OCI-LY1 (cell line): ENCODE results near the gene COMP.
"Not testable (repeated sequence)": the region's sequence is repeated elsewhere in the genome, so short reads cannot be mapped to it uniquely, and the experiment has no call there.

Experiments used
- H2AFZ ChIP-seq: fragments of 200-600 bp; sonication (generic), shearing (Covaris generic); 2 replicates; pipeline ENCODE4 v1.6.0; 2014; ENCODE audit warnings: antibody characterized with exemption, mild to moderate bottlenecking, low read length
- H3F3A ChIP-seq: fragments of 200-600 bp; sonication (generic), shearing (Covaris generic); 2 replicates; pipeline ENCODE4 v1.6.0; 2014; ENCODE audit warnings: mild to moderate bottlenecking, antibody characterized with exemption, low read length, moderate library complexity; ENCODE audit not compliant: insufficient read depth
- H3K27ac ChIP-seq: fragments of 200-600 bp; sonication (generic); 2 replicates; pipeline ENCODE4 v1.5.1; 2014; ENCODE audit warnings: low read length, mixed run types, mild to moderate bottlenecking, low read depth; ENCODE audit not compliant: poor library complexity, severe bottlenecking
- H3K27me3 ChIP-seq: fragments of 200-600 bp; sonication (generic); 2 replicates; pipeline ENCODE4 v1.6.0; 2014; ENCODE audit warnings: antibody characterized with exemption, mild to moderate bottlenecking, low read length, moderate library complexity; ENCODE audit not compliant: insufficient read depth
- H3K36me3 ChIP-seq: fragments of 200-600 bp; sonication (generic); 2 replicates; pipeline ENCODE4 v1.6.1; 2014; ENCODE audit warnings: mild to moderate bottlenecking, antibody characterized with exemption, low read length, moderate library complexity, mixed read lengths; ENCODE audit not compliant: insufficient read depth
- H3K4me1 ChIP-seq: fragments of 200-600 bp; sonication (generic); 2 replicates; pipeline ENCODE4 v1.5.1; 2014; ENCODE audit warnings: mild to moderate bottlenecking, low read length, moderate library complexity; ENCODE audit not compliant: insufficient read depth, severe bottlenecking
- H3K4me2 ChIP-seq: fragments of 200-600 bp; sonication (generic), shearing (Covaris generic); 2 replicates; pipeline ENCODE4 v1.6.1; 2014; ENCODE audit warnings: low read length
- H3K4me3 ChIP-seq: fragments of 200-600 bp; sonication (generic); 2 replicates; pipeline ENCODE4 v1.5.1; 2014; ENCODE audit warnings: low read length, low read depth, mild to moderate bottlenecking, mixed read lengths; ENCODE audit not compliant: poor library complexity, severe bottlenecking
- H3K79me2 ChIP-seq: fragments of 200-600 bp; shearing (Covaris generic); 2 replicates; pipeline ENCODE4 v1.6.1; 2016; ENCODE audit warnings: mixed run types, low read length, mixed read lengths; ENCODE audit not compliant: insufficient read depth
- H3K9ac ChIP-seq: fragments of 200-600 bp; sonication (generic), shearing (Covaris generic); 2 replicates; pipeline ENCODE4 v1.6.1; 2014; ENCODE audit warnings: mild to moderate bottlenecking, low read length, mixed read lengths
- H3K9me2 ChIP-seq: fragments of 200-600 bp; sonication (generic), shearing (Covaris generic); 2 replicates; pipeline ENCODE4 v1.6.1; 2014; ENCODE audit warnings: low read depth, mild to moderate bottlenecking, low read length, mixed read lengths
- H3K9me3 ChIP-seq: fragments of 200-600 bp; shearing (Covaris generic); 2 replicates; pipeline ENCODE4 v1.6.1; 2014; ENCODE audit warnings: low read length, mixed read lengths
- H4K20me1 ChIP-seq: fragments of 200-600 bp; sonication (generic), shearing (Covaris generic); 2 replicates; pipeline ENCODE4 v1.6.0; 2016; ENCODE audit warnings: mild to moderate bottlenecking, low read length; ENCODE audit not compliant: insufficient read depth
- CTCF ChIP-seq: fragments of 200-600 bp; sonication (generic), shearing (Covaris generic); IDR thresholded peaks from 2 replicates; pipeline ENCODE4 v1.5.1; 2017; ENCODE audit warnings: mild to moderate bottlenecking, antibody characterized with exemption, low read length, moderate library complexity, mixed read lengths
- EZH2 ChIP-seq: fragments of 200-600 bp; sonication (generic), shearing (Covaris generic); IDR thresholded peaks from 2 replicates; pipeline ENCODE4 v1.8.0; 2017; ENCODE audit warnings: borderline replicate concordance, mixed run types, mild to moderate bottlenecking, antibody characterized with exemption, low read length, moderate library complexity, mixed read lengths

COMP gene

GRCh38 chr19:18735324-18735723, 55.8 kb downstream of the COMP start:
- H3K27me3 ChIP-seq = 0 out of 2 replicates have a peak, but pooled peaks cover 3% of the 10 kb centered on the region
- no peak overlapping the region for H3K4me2 ChIP-seq
- H4K20me1 ChIP-seq = no peaks in the 10 kb centered on the region
- TF ChIP-seq CTCF (no peak), EZH2 (no peak)
- no peak overlapping the region for H3K9ac ChIP-seq
- no peaks in the 10 kb centered on the region for H3K36me3 ChIP-seq
- no peaks in the 10 kb centered on the region for H3K9me3 ChIP-seq
- no peak overlapping the region for H2AFZ ChIP-seq
- H3K79me2 ChIP-seq = no peaks in the 10 kb centered on the region
- no peak overlapping the region for H3K4me3 ChIP-seq
- no peaks in the 10 kb centered on the region for H3K9me2 ChIP-seq
- no peaks in the 10 kb centered on the region for H3F3A ChIP-seq
- H3K4me1 ChIP-seq = no peaks in the 10 kb centered on the region
- H3K27ac ChIP-seq = no peak overlapping the region

GRCh38 chr19:18733762-18734332, 57.3 kb downstream of the COMP start:
- H3F3A ChIP-seq = not testable (repeated sequence)

GRCh38 chr19:18733196-18733647, 57.9 kb downstream of the COMP start:
- Histone ChIP-seq H3K9me3 (no peaks in the 10 kb centered on the region), H3K4me2 (no peak overlapping the region), H3F3A (no peaks in the 10 kb centered on the region), H3K27ac (no peak overlapping the region), H3K9me2 (no peaks in the 10 kb centered on the region), H4K20me1 (no peaks in the 10 kb centered on the region), H3K4me1 (no peaks in the 10 kb centered on the region), H3K4me3 (no peak overlapping the region), H2AFZ (no peak overlapping the region), H3K36me3 (no peaks in the 10 kb centered on the region), H3K27me3 (0 out of 2 replicates have a peak, but pooled peaks cover 3% of the 10 kb centered on the region), H3K9ac (no peak overlapping the region), H3K79me2 (no peaks in the 10 kb centered on the region)
- no peak for TF ChIP-seq CTCF
- no peak for TF ChIP-seq EZH2

More at GRCh38 chr19:18733762-18734332, 57.3 kb downstream of the COMP start:
- not testable (repeated sequence) for H3K4me3 ChIP-seq, H3K79me2 ChIP-seq, H3K27ac ChIP-seq, H2AFZ ChIP-seq, H3K4me2 ChIP-seq, H3K36me3 ChIP-seq, H3K9me3 ChIP-seq, H3K9ac ChIP-seq, H3K9me2 ChIP-seq, H4K20me1 ChIP-seq, H3K27me3 ChIP-seq, H3K4me1 ChIP-seq
